ENCODE measurements around the gene TAGAP.

DNA sequence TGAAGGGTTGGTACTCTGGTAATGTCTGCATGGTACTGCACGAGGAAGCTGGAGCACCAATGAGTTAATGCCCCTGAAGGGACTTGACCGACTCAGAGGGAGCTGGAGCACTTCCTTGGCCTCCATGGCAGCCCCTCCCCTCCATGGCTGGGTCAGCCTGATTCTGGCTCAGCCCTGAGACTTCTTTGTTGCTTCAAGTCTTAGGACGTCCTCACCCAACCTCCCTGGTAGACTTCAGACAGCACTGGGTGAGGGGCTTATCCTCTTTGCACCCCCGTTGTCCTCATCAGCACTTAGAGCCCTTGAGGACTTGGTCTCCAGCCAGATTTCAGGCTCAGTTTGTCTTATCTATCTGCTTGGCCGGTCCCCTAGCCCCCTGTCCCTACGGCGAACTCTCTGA is 16.4 kb upstream of the TAGAP start:
- TF ChIP-seq, protein P1, sequence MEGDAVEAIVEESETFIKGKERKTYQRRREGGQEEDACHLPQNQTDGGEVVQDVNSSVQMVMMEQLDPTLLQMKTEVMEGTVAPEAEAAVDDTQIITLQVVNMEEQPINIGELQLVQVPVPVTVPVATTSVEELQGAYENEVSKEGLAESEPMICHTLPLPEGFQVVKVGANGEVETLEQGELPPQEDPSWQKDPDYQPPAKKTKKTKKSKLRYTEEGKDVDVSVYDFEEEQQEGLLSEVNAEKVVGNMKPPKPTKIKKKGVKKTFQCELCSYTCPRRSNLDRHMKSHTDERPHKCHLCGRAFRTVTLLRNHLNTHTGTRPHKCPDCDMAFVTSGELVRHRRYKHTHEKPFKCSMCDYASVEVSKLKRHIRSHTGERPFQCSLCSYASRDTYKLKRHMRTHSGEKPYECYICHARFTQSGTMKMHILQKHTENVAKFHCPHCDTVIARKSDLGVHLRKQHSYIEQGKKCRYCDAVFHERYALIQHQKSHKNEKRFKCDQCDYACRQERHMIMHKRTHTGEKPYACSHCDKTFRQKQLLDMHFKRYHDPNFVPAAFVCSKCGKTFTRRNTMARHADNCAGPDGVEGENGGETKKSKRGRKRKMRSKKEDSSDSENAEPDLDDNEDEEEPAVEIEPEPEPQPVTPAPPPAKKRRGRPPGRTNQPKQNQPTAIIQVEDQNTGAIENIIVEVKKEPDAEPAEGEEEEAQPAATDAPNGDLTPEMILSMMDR (IDR thresholded peaks at IDR 0.05; ENCODE audit: extremely low read depth in 1 of 2, insufficient read depth in 1 of 2, low read depth in 1 of 2, low read length in 2 of 2) = no peak
- TF ChIP-seq EZH2 (IDR thresholded peaks at IDR 0.05; ENCODE audit: borderline replicate concordance, low read depth, low read length, severe bottlenecking) (no peak), MAX (IDR thresholded peaks at IDR 0.05; ENCODE audit: insufficient read depth, insufficient read length) (no peak)
